Activated CD8-positive, alpha-beta T cell treated with anti-CD3 and anti-CD28 coated beads for 36 hours (primary cell): ENCODE data around the gene FRYL. TPM values are rescaled to one million over a fixed set of nuclear protein-coding genes. Genes with fewer than 3 reads are reported as not detected.
"Not testable (repeated sequence)": the region's sequence is repeated elsewhere in the genome, so short reads cannot be mapped to it uniquely, and the experiment has no call there.

Experiments used
- ATAC-seq: fragments of 200-7000 bp; cut with Tn5 transposase; one replicate; pipeline ENCODE4 v1.10.0; 2021; ENCODE audit warnings: mild to moderate bottlenecking, moderate library complexity
- CTCF ChIA-PET: fragments of 350-600 bp; sonication (Branson Sonifier 250); formaldehyde crosslinking; loops from one replicate; lab custom pipeline; 2021; ENCODE audit warnings: antibody characterized with exemption; lab: Charles Lee
- POLR2A ChIA-PET: fragments of 350-600 bp; sonication (Branson Sonifier 250); formaldehyde crosslinking; loops from one replicate; lab custom pipeline; 2021; ENCODE audit warnings: antibody characterized with exemption; lab: Charles Lee
- DNase-seq: peaks from one replicate; pipeline ENCODE4 v3.0.0-alpha.2; 2020
- H3K27ac Mint-ChIP-seq: one replicate; pipeline ENCODE4 v1.8.0; 2021; ENCODE audit warnings: mild to moderate bottlenecking, mixed read lengths
- H3K27me3 Mint-ChIP-seq: one replicate; pipeline ENCODE4 v1.8.0; 2021; ENCODE audit warnings: mixed read lengths
- H3K36me3 Mint-ChIP-seq: one replicate; pipeline ENCODE4 v1.8.0; 2021; ENCODE audit warnings: low read depth, mixed read lengths
- H3K4me1 Mint-ChIP-seq: one replicate; pipeline ENCODE4 v1.8.0; 2021; ENCODE audit warnings: low read depth, mixed read lengths
- H3K4me3 Mint-ChIP-seq: one replicate; pipeline ENCODE4 v1.8.0; 2021; ENCODE audit warnings: mild to moderate bottlenecking, moderate library complexity, mixed read lengths
- H3K9me3 Mint-ChIP-seq: one replicate; pipeline ENCODE4 v1.8.0; 2021; ENCODE audit warnings: mixed read lengths
- CTCF ChIP-seq: fragments of 200-600 bp; IDR thresholded peaks from one replicate; pipeline ENCODE4 v1.8.0; 2022; ENCODE audit warnings: antibody characterized with exemption, mild to moderate bottlenecking
- intact Hi-C: fragments of 100-400 bp; cut with micrococcal nuclease; formaldehyde crosslinking; loops from one replicate; pipeline ENCODE4 v1.10.0; 2022
- total RNA-seq, 2 experiments: library from RNA; stranded (reverse); gene quantifications; one replicate each; pipeline ENCODE4 v1.2.3, GENCODE V29; 2021

The FRYL gene
- total RNA-seq, 2 experiments from 2014 or later, result 66.6 to 73.2 TPM

- CTCF ChIA-PET, result interaction anchor here (1.0 to 1.1 kb wide), 2 partner anchors 69 to 106 kb away, joined by 3 to 7 read pairs; no protein-coding TSS in a partner anchor
Observed at GRCh38 chr4:48683784-48684666, 96.1 kb downstream of the FRYL start.

GRCh38 chr4:48682870-48683269 is 97.2 kb downstream of the FRYL start:
- DNase-seq, ATAC-seq, H3K9me3 Mint-ChIP-seq, H3K4me3 Mint-ChIP-seq, H3K27ac Mint-ChIP-seq, intact Hi-C loops, H3K27me3 Mint-ChIP-seq, POLR2A ChIA-PET: not testable (repeated sequence)
- Mint-ChIP-seq H3K36me3 (peaks cover 13% of the 10 kb centered on the region), H3K4me1 (peaks cover 43% of the 10 kb centered on the region)
- CTCF ChIA-PET, result interaction anchor here (0.8 to 1.5 kb wide), 2 partner anchors 17 to 20 kb away, joined by 3 read pairs; no protein-coding TSS in a partner anchor

More at GRCh38 chr4:48683784-48684666, 96.1 kb downstream of the FRYL start:
- Mint-ChIP-seq H3K27me3 (no peaks in the 10 kb centered on the region), H3K9me3 (peaks cover 1% of the 10 kb centered on the region), H3K27ac (no peak overlapping the region), H3K4me1 (peaks cover 46% of the 10 kb centered on the region), H3K36me3 (peaks cover 13% of the 10 kb centered on the region), H3K4me3 (no peak overlapping the region)
- DNase-seq (no peak), ATAC-seq (no peak)
- intact Hi-C loops, result no loop called here
- POLR2A ChIA-PET, result interaction anchor here (0.8 kb wide), 1 partner anchor 223 kb away, joined by 3 read pairs; the partner anchor contains the start of gene OCIAD2
- TF ChIP-seq CTCF, result no peak

GRCh38 chr4:48681856-48682255 is 98.2 kb downstream of the FRYL start:
- intact Hi-C loops, result loop anchor here (2.0 kb wide), 1 partner anchor 103 kb away; no protein-coding TSS in a partner anchor
- Mint-ChIP-seq H3K9me3 (peaks cover 1% of the 10 kb centered on the region), H3K27me3 (no peaks in the 10 kb centered on the region), H3K27ac (peak overlapping the region; percentile 6), H3K4me3 (no peak overlapping the region), H3K4me1 (peaks cover 42% of the 10 kb centered on the region), H3K36me3 (peaks cover 15% of the 10 kb centered on the region)
- POLR2A ChIA-PET, result interaction anchor here (1.5 kb wide), 1 partner anchor 9 kb away, joined by 3 read pairs; no protein-coding TSS in a partner anchor
- peak; percentile 68 for TF ChIP-seq CTCF
- DNase-seq (peak; percentile 30), ATAC-seq (peak; percentile 96)
- CTCF ChIA-PET, result interaction anchor here (0.8 to 3.4 kb wide), 7 partner anchors 16 to 103 kb away, joined by 3 to 18 read pairs (median 3); no protein-coding TSS in a partner anchor

- Mint-ChIP-seq H3K4me3 (no peak overlapping the region), H3K27ac (no peak overlapping the region), H3K27me3 (no peaks in the 10 kb centered on the region), H3K4me1 (peaks cover 38% of the 10 kb centered on the region), H3K36me3 (peaks cover 19% of the 10 kb centered on the region), H3K9me3 (peaks cover 1% of the 10 kb centered on the region)
- ATAC-seq (no peak), DNase-seq (no peak)
- no peak for TF ChIP-seq CTCF
- intact Hi-C loops, result loop anchor here (2.0 kb wide), 1 partner anchor 102 kb away; no protein-coding TSS in a partner anchor
- ChIA-PET CTCF (interaction anchor here (1.0 to 3.4 kb wide), 7 partner anchors 16 to 282 kb away, joined by 3 to 18 read pairs (median 3); no protein-coding TSS in a partner anchor), POLR2A (interaction anchor here (1.5 kb wide), 1 partner anchor 8 kb away, joined by 3 read pairs; no protein-coding TSS in a partner anchor)
Observed at GRCh38 chr4:48680848-48681568, 99.1 kb downstream of the FRYL start.

GRCh38 chr4:48673537-48673936 is 106.5 kb downstream of the FRYL start:
- POLR2A ChIA-PET, result interaction anchor here (1.4 kb wide), 1 partner anchor 8 kb away, joined by 3 read pairs; no protein-coding TSS in a partner anchor
- CTCF ChIA-PET, result no interaction called here
- DNase-seq (no peak), ATAC-seq (no peak)
- Mint-ChIP-seq H3K36me3 (peaks cover 20% of the 10 kb centered on the region), H3K9me3 (peaks cover 7% of the 10 kb centered on the region), H3K27me3 (no peaks in the 10 kb centered on the region), H3K27ac (no peak overlapping the region), H3K4me3 (no peak overlapping the region), H3K4me1 (peaks cover 18% of the 10 kb centered on the region)
- intact Hi-C loops, result no loop called here
- no peak for TF ChIP-seq CTCF
